GM18951 (cell line): ENCODE measurements around the gene THOP1.

ENCODE experiments used
- POLR2A ChIP-seq: IDR thresholded peaks from 4 replicates; pipeline ENCODE4 v1.6.1; 2011; ENCODE audit warnings: mild to moderate bottlenecking; ENCODE audit not compliant: insufficient read length, insufficient read depth; ENCODE audit errors: extremely low read depth
- in situ Hi-C: fragments of 300-500 bp; cut with MboI; formaldehyde crosslinking; loops from one replicate; pipeline ENCODE4 v1.12.0; 2022; ENCODE audit warnings: low sequenced_read_pairs, mixed read lengths, inconsistent platforms; ENCODE audit not compliant: unreplicated experiment

The THOP1 gene

GRCh38 chr19:2768365-2769132 is 16.8 kb upstream of the THOP1 start:
- TF ChIP-seq POLR2A: no peak
- in situ Hi-C loops: no loop called here

GRCh38 chr19:2769218-2769617 is 16.1 kb upstream of the THOP1 start:
- in situ Hi-C loops: no loop called here

GRCh38 chr19:2770055-2771013 is 15.0 kb upstream of the THOP1 start:
- no peak for TF ChIP-seq POLR2A
- in situ Hi-C loops: no loop called here

More at GRCh38 chr19:2769218-2769617, 16.1 kb upstream of the THOP1 start:
- no peak for TF ChIP-seq POLR2A

- no peak for TF ChIP-seq POLR2A
- in situ Hi-C loops: no loop called here
Observed at GRCh38 chr19:2771786-2772674, 13.3 kb upstream of the THOP1 start.

- in situ Hi-C loops: no loop called here
- TF ChIP-seq POLR2A: no peak
Observed at GRCh38 chr19:2774083-2774679, 11.1 kb upstream of the THOP1 start.

GRCh38 chr19:2774953-2775555 is 10.2 kb upstream of the THOP1 start:
- in situ Hi-C loops: no loop called here
- TF ChIP-seq POLR2A: no peak

- no peak for TF ChIP-seq POLR2A
- in situ Hi-C loops: no loop called here
Observed at GRCh38 chr19:2775556-2776430, 9.5 kb upstream of the THOP1 start.

GRCh38 chr19:2777952-2778683 is 7.2 kb upstream of the THOP1 start:
- in situ Hi-C loops: no loop called here
- TF ChIP-seq POLR2A: no peak

- TF ChIP-seq POLR2A: no peak
- in situ Hi-C loops: no loop called here
Observed at GRCh38 chr19:2779121-2779740, 6.1 kb upstream of the THOP1 start.

GRCh38 chr19:2780284-2780683 is 5.0 kb upstream of the THOP1 start:
- in situ Hi-C loops: no loop called here
- TF ChIP-seq POLR2A: no peak
